ENCODE measurements around the gene TSHZ3. TPM values are rescaled to one million over a fixed set of nuclear protein-coding genes. Genes with fewer than 3 reads are reported as not detected.

The TSHZ3 gene
- total RNA-seq, 2 donors from 2014 or later = 0.68 to 1.3 TPM

GRCh38 chr19:31329819-31330218 is 19.4 kb downstream of the TSHZ3 start:
- Mint-ChIP-seq H3K27me3 (no peaks in the 10 kb centered on the region), H3K4me3 (no peak overlapping the region), H3K27ac (no peak overlapping the region), H3K4me1 (peaks cover 5% of the 10 kb centered on the region), H3K36me3 (ENCODE audit: low read depth) (peaks cover 2% of the 10 kb centered on the region)
- no peak for ATAC-seq
- no peak for DNase-seq
- H3K9me3 ChIP-seq (ENCODE audit: control insufficient read depth, low read length, poor library complexity, severe bottlenecking) = no peaks in the 10 kb centered on the region

- Mint-ChIP-seq H3K27ac (no peak overlapping the region), H3K27me3 (no peaks in the 10 kb centered on the region), H3K4me3 (no peak overlapping the region), H3K36me3 (ENCODE audit: low read depth) (peaks cover 2% of the 10 kb centered on the region), H3K4me1 (peaks cover 5% of the 10 kb centered on the region)
- no peaks in the 10 kb centered on the region for H3K9me3 ChIP-seq (ENCODE audit: control insufficient read depth, low read length, poor library complexity, severe bottlenecking)
- ATAC-seq (no peak), DNase-seq (no peak)
These were observed 21.0 kb downstream of the TSHZ3 start for GRCh38 chr19:31328238-31328637.

GRCh38 chr19:31326329-31327028 is 22.8 kb downstream of the TSHZ3 start:
- ATAC-seq = no peak
- H3K4me1 Mint-ChIP-seq = peaks cover 4% of the 10 kb centered on the region
- H3K27me3 Mint-ChIP-seq = no peaks in the 10 kb centered on the region

GRCh38 chr19:31325342-31325741 is 23.9 kb downstream of the TSHZ3 start:
- DNase-seq (no peak), ATAC-seq (no peak)
- Mint-ChIP-seq H3K36me3 (ENCODE audit: low read depth) (no peaks in the 10 kb centered on the region), H3K4me3 (no peak overlapping the region), H3K27ac (no peak overlapping the region), H3K27me3 (no peaks in the 10 kb centered on the region), H3K4me1 (peaks cover 2% of the 10 kb centered on the region)
- H3K9me3 ChIP-seq (ENCODE audit: control insufficient read depth, low read length, poor library complexity, severe bottlenecking) = no peaks in the 10 kb centered on the region

More at GRCh38 chr19:31326329-31327028, 22.8 kb downstream of the TSHZ3 start:
- Mint-ChIP-seq H3K36me3 (ENCODE audit: low read depth) (peaks cover 2% of the 10 kb centered on the region), H3K27ac (no peak overlapping the region), H3K4me3 (no peak overlapping the region)
- H3K9me3 ChIP-seq (ENCODE audit: control insufficient read depth, low read length, poor library complexity, severe bottlenecking) = no peaks in the 10 kb centered on the region
- DNase-seq = no peak

GRCh38 chr19:31319465-31319864 is 29.8 kb downstream of the TSHZ3 start:
- Mint-ChIP-seq H3K4me3 (peak overlapping the region; percentile 47), H3K36me3 (ENCODE audit: low read depth) (no peaks in the 10 kb centered on the region), H3K4me1 (peaks cover 4% of the 10 kb centered on the region), H3K27me3 (peaks cover 5% of the 10 kb centered on the region), H3K27ac (no peak overlapping the region)
- H3K9me3 ChIP-seq (ENCODE audit: control insufficient read depth, low read length, poor library complexity, severe bottlenecking) = no peaks in the 10 kb centered on the region
- DNase-seq (no peak), ATAC-seq (no peak)

GRCh38 chr19:31318790-31319425 is 30.3 kb downstream of the TSHZ3 start:
- H3K27ac Mint-ChIP-seq = no peak overlapping the region
- no peaks in the 10 kb centered on the region for H3K9me3 ChIP-seq (ENCODE audit: control insufficient read depth, low read length, poor library complexity, severe bottlenecking)
- peaks cover 4% of the 10 kb centered on the region for H3K4me1 Mint-ChIP-seq
- ATAC-seq (no peak), DNase-seq (no peak)
- H3K4me3 Mint-ChIP-seq = no peak overlapping the region
- peaks cover 2% of the 10 kb centered on the region for H3K36me3 Mint-ChIP-seq (ENCODE audit: low read depth)
- peaks cover 5% of the 10 kb centered on the region for H3K27me3 Mint-ChIP-seq

- Mint-ChIP-seq H3K4me1 (peaks cover 4% of the 10 kb centered on the region), H3K27ac (no peak overlapping the region), H3K36me3 (ENCODE audit: low read depth) (peaks cover 3% of the 10 kb centered on the region), H3K4me3 (no peak overlapping the region), H3K27me3 (peaks cover 5% of the 10 kb centered on the region)
- no peaks in the 10 kb centered on the region for H3K9me3 ChIP-seq (ENCODE audit: control insufficient read depth, low read length, poor library complexity, severe bottlenecking)
- ATAC-seq (no peak), DNase-seq (no peak)
These were observed 31.7 kb downstream of the TSHZ3 start for GRCh38 chr19:31317570-31317969.

GRCh38 chr19:31317093-31317492 is 32.1 kb downstream of the TSHZ3 start:
- H3K36me3 Mint-ChIP-seq (ENCODE audit: low read depth) = peaks cover 3% of the 10 kb centered on the region
- H3K9me3 ChIP-seq (ENCODE audit: control insufficient read depth, low read length, poor library complexity, severe bottlenecking) = no peaks in the 10 kb centered on the region
- ATAC-seq (no peak), DNase-seq (no peak)
- H3K27me3 Mint-ChIP-seq = peaks cover 5% of the 10 kb centered on the region
- peaks cover 4% of the 10 kb centered on the region for H3K4me1 Mint-ChIP-seq
- H3K27ac Mint-ChIP-seq = no peak overlapping the region
- no peak overlapping the region for H3K4me3 Mint-ChIP-seq

- no peak for DNase-seq
These were observed 32.9 kb downstream of the TSHZ3 start for GRCh38 chr19:31316201-31316951.

GRCh38 chr19:31315652-31316051 is 33.6 kb downstream of the TSHZ3 start:
- Mint-ChIP-seq H3K27me3 (peaks cover 5% of the 10 kb centered on the region), H3K4me3 (no peak overlapping the region), H3K4me1 (peaks cover 4% of the 10 kb centered on the region), H3K36me3 (ENCODE audit: low read depth) (peaks cover 3% of the 10 kb centered on the region), H3K27ac (no peak overlapping the region)
- H3K9me3 ChIP-seq (ENCODE audit: control insufficient read depth, low read length, poor library complexity, severe bottlenecking) = no peaks in the 10 kb centered on the region
- DNase-seq = no peak
- no peak for ATAC-seq

More at GRCh38 chr19:31316201-31316951, 32.9 kb downstream of the TSHZ3 start:
- Mint-ChIP-seq H3K36me3 (ENCODE audit: low read depth) (peaks cover 3% of the 10 kb centered on the region), H3K27me3 (peaks cover 5% of the 10 kb centered on the region), H3K27ac (peak overlapping the region; percentile 29), H3K4me1 (peaks cover 4% of the 10 kb centered on the region), H3K4me3 (no peak overlapping the region)
- ATAC-seq = no peak
- no peaks in the 10 kb centered on the region for H3K9me3 ChIP-seq (ENCODE audit: control insufficient read depth, low read length, poor library complexity, severe bottlenecking)

- peaks cover 5% of the 10 kb centered on the region for H3K27me3 Mint-ChIP-seq
- ATAC-seq (no peak), DNase-seq (no peak)
- no peaks in the 10 kb centered on the region for H3K9me3 ChIP-seq (ENCODE audit: control insufficient read depth, low read length, poor library complexity, severe bottlenecking)
- H3K36me3 Mint-ChIP-seq (ENCODE audit: low read depth) = peaks cover 3% of the 10 kb centered on the region
- no peak overlapping the region for H3K27ac Mint-ChIP-seq
- H3K4me1 Mint-ChIP-seq = peaks cover 4% of the 10 kb centered on the region
- no peak overlapping the region for H3K4me3 Mint-ChIP-seq
These were observed 34.2 kb downstream of the TSHZ3 start for GRCh38 chr19:31314849-31315629.

- H3K9me3 ChIP-seq (ENCODE audit: control insufficient read depth, low read length, poor library complexity, severe bottlenecking) = no peaks in the 10 kb centered on the region
- peaks cover 4% of the 10 kb centered on the region for H3K4me1 Mint-ChIP-seq
These were observed 35.1 kb downstream of the TSHZ3 start for GRCh38 chr19:31314156-31314555.

More at GRCh38 chr19:31314156-31314555, 35.1 kb downstream of the TSHZ3 start:
- Mint-ChIP-seq H3K36me3 (ENCODE audit: low read depth) (peaks cover 3% of the 10 kb centered on the region), H3K27me3 (peaks cover 5% of the 10 kb centered on the region), H3K27ac (no peak overlapping the region), H3K4me3 (no peak overlapping the region)
- ATAC-seq = no peak
- no peak for DNase-seq
